ENCODE data around the gene RGS12. TPM values are rescaled to one million over a fixed set of nuclear protein-coding genes. Genes with fewer than 3 reads are reported as not detected.

Gene RGS12, protein sequence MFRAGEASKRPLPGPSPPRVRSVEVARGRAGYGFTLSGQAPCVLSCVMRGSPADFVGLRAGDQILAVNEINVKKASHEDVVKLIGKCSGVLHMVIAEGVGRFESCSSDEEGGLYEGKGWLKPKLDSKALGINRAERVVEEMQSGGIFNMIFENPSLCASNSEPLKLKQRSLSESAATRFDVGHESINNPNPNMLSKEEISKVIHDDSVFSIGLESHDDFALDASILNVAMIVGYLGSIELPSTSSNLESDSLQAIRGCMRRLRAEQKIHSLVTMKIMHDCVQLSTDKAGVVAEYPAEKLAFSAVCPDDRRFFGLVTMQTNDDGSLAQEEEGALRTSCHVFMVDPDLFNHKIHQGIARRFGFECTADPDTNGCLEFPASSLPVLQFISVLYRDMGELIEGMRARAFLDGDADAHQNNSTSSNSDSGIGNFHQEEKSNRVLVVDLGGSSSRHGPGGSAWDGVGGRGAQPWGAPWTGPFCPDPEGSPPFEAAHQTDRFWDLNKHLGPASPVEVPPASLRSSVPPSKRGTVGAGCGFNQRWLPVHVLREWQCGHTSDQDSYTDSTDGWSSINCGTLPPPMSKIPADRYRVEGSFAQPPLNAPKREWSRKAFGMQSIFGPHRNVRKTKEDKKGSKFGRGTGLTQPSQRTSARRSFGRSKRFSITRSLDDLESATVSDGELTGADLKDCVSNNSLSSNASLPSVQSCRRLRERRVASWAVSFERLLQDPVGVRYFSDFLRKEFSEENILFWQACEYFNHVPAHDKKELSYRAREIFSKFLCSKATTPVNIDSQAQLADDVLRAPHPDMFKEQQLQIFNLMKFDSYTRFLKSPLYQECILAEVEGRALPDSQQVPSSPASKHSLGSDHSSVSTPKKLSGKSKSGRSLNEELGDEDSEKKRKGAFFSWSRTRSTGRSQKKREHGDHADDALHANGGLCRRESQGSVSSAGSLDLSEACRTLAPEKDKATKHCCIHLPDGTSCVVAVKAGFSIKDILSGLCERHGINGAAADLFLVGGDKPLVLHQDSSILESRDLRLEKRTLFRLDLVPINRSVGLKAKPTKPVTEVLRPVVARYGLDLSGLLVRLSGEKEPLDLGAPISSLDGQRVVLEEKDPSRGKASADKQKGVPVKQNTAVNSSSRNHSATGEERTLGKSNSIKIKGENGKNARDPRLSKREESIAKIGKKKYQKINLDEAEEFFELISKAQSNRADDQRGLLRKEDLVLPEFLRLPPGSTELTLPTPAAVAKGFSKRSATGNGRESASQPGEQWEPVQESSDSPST (N-terminal part only)
- 34.9 and 106 TPM in 2 replicates for total RNA-seq

DNA sequence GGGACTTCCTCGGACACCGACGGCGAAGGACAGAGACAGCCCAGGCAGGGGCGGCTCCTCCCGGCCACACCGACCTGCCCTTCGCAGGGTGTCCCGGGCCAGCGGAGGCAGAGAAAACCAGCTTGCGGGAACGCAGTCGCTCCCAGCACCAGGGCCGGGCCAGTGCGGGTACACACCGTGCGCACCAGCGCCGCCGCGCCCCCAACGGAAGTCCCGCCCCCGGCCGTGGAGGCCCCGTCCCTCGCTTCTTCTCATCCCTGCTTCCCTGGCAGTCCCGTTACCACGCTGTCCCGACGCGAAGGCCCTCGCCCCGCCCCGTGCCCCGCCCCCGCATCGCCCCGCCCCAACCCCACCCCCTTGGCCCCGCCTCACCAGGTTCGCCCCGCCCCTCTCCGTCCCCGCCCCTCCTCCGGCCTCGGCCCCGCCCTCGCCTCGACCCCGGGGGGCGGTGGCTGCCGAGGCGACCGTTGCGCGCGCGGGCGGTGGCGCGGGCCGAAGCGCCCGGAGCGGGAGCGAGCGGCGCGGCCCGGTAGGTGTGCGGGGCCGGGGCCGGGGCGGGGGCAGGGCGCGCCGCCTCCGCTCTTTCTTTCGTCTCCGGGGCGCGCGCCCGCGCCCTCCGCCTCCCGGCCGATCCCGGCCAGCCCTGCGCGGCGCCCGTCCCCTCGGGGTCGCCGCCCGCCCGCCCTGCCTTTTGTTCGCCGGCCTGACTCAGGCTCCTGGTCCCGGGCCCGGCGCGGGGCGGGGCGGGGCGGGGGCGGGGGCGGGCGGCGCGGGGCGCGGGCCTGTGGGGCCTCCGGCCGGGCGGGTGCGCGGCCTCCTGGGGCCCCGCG lies at the start of gene RGS12:
Gene RGS12, plus strand, starts transcription at position 451 of the 830 bp plus-strand sequence. CDS start 23,150 bp downstream, outside the sequence.

DNA sequence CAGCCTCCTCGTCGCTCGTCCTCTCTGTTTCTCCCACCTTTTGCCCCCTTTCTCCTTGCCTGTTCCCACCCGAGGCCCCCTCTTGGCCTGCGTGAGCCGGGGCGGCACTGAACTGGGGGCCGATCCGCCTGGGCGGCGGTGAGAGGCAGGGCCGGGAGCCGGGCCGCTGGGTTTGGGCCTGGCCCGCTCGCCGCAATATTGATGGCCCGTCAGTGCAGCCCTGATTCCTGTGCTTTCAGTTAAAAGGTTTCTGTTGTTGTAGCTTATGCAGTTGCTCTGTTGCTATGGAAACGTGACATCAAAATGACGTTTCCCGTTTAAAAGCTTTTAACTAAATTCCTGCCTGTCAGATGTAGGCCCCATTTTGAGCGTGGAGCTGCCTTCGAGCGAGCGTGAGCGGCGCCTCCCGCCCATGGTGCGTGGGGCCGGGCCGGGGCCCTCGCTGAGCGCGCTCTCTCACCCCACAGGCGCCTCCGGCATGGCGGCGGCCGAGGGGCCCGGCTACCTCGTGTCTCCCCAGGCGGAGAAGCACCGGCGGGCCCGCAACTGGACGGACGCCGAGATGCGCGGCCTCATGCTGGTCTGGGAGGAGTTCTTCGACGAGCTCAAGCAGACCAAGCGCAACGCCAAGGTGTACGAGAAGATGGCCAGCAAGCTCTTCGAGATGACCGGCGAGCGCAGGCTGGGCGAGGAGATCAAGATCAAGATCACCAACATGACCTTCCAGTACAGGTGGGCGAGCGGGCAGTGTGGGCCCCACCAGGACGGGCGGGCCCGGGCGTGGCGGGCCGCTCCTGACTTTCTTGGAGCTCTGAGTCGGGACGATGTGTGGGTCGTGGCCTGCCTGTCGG lies 43.8 kb upstream of the RGS12 start, which contains the start of gene MSANTD1:
Gene MSANTD1, plus strand, starts transcription at position 349 of the 851 bp plus-strand sequence. Its CDS starts 64 bp downstream, at position 413.

Other genes starting within 250 kb of the RGS12 start
- gene HTT-AS, start 218.5 kb upstream of the RGS12 start, total RNA-seq = not detected in 2 replicates
- 59.5 and 94.8 TPM in 2 replicates for gene HTT, start 218.3 kb upstream of the RGS12 start, total RNA-seq
- gene MSANTD1, start 43.9 kb upstream of the RGS12 start, total RNA-seq = 0.34 and 0.78 TPM in 2 replicates
- gene HGFAC, start 148.9 kb downstream of the RGS12 start, total RNA-seq = 0.21 TPM in 1 of 2 replicates, not detected in the other
- 2.1 and 2.7 TPM in 2 replicates for gene DOK7, start 170.3 kb downstream of the RGS12 start, total RNA-seq
- 24.9 and 193 TPM in 2 replicates for gene LRPAP1, start 239.4 kb downstream of the RGS12 start, total RNA-seq